Tibial nerve (tissue), 4 donors: ENCODE measurements around the gene CYFIP2. TPM values are rescaled to one million over a fixed set of nuclear protein-coding genes. Genes with fewer than 3 reads are reported as not detected.
"Not testable (repeated sequence)": the region's sequence is repeated elsewhere in the genome, so short reads cannot be mapped to it uniquely, and the experiment has no call there.

Experiments
- DNase-seq, 2 donors: peaks; one replicate each; pipeline ENCODE4 v3.0.0-alpha.2; 2019; ENCODE audit warnings: low spot score in 2 of 2
- H3K27ac ChIP-seq, 4 donors: fragments of 200-600 bp; sonication (generic) in 3 of 4; one replicate each; pipeline ENCODE4 v1.5.1; 2017 to 2019; ENCODE audit warnings: mild to moderate bottlenecking in 1 of 4
- H3K27me3 ChIP-seq, 2 donors: fragments of 200-600 bp; sonication (generic) in 1 of 2; one replicate each; pipeline versions ENCODE4 v1.5.1 to v1.6.0; 2017 to 2019
- H3K36me3 ChIP-seq, 3 donors: fragments of 200-600 bp; sonication (generic); one replicate each; pipeline ENCODE4 v1.5.1; 2018 to 2019
- H3K4me1 ChIP-seq, 4 donors: fragments of 200-600 bp; sonication (generic) in 3 of 4; one replicate each; pipeline ENCODE4 v1.5.1; 2017 to 2019
- H3K4me3 ChIP-seq, 4 donors: fragments of 200-600 bp; sonication (generic) in 3 of 4; one replicate each; pipeline ENCODE4 v1.5.1; 2017 to 2019; ENCODE audit warnings: mild to moderate bottlenecking in 1 of 4, moderate library complexity in 1 of 4
- H3K9me3 ChIP-seq, 4 donors: fragments of 200-600 bp; sonication (generic) in 3 of 4; one replicate each; pipeline ENCODE4 v1.5.1; 2017 to 2019
- EP300 ChIP-seq, 2 donors: sonication (generic); formaldehyde crosslinking; IDR thresholded peaks; one replicate each; pipeline ENCODE4 v1.6.1; 2017; ENCODE audit warnings: antibody characterized with exemption in 2 of 2, mild to moderate bottlenecking in 1 of 2
- POLR2A ChIP-seq, 2 donors: fragments of 450-650 bp; IDR thresholded peaks; one replicate each; pipeline ENCODE4 v1.6.1; 2017; ENCODE audit warnings: antibody characterized with exemption in 2 of 2, mild to moderate bottlenecking in 2 of 2, moderate library complexity in 2 of 2
- WGBS, 2 donors: methylation state at CpG; one replicate each; pipeline ENCODE4 v1.1.5; 2018; 5-methylcytosine and 5-hydroxymethylcytosine counted together
- total RNA-seq, 4 donors: library from RNA; depleted of rRNA; stranded (reverse); fragments of >200 nt; gene quantifications; one replicate each; pipeline ENCODE4 v1.1.0, GENCODE V29; 2016
- TF ChIP-seq, protein P1 (sequence below), 5 experiments: fragments of 200-600 bp in 3 of 5; fragments of 450-650 bp in 2 of 5; sonication (generic) in 3 of 5; IDR thresholded peaks; one replicate each; pipeline ENCODE4 v1.5.1; 2016 to 2019; ENCODE audit warnings: antibody characterized with exemption in 5 of 5, mild to moderate bottlenecking in 3 of 5, moderate library complexity in 2 of 5

Gene CYFIP2
- total RNA-seq, 4 donors from 2014 or later: 14.4 to 27.3 (median 18.0) TPM

DNA sequence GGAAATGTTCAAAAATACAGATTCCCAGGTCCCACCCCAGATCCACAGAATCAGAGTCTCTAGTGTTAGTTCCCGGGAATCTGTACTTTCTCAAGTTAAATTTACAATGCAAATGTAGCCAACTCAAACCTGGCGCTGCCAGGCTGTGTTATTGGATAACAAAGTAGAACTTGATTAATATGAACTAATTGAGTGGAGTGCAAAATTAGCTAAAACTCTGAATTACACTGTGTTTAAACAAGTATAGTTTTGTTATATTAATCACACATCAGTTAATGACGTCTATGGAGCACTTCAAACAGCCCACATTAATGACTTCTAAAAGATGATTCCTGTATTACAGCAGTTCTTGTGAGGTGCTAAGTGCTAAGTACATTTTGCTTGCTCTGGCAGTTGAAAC, 32.4 kb upstream of the CYFIP2 start:
- WGBS, 2 donors: 88 to 91% methylated on average over 3 of the region's 3 CpGs
- no peak for DNase-seq
- no peak for TF ChIP-seq EP300 (IDR thresholded peaks at IDR 0.05)
- TF ChIP-seq, protein P1, sequence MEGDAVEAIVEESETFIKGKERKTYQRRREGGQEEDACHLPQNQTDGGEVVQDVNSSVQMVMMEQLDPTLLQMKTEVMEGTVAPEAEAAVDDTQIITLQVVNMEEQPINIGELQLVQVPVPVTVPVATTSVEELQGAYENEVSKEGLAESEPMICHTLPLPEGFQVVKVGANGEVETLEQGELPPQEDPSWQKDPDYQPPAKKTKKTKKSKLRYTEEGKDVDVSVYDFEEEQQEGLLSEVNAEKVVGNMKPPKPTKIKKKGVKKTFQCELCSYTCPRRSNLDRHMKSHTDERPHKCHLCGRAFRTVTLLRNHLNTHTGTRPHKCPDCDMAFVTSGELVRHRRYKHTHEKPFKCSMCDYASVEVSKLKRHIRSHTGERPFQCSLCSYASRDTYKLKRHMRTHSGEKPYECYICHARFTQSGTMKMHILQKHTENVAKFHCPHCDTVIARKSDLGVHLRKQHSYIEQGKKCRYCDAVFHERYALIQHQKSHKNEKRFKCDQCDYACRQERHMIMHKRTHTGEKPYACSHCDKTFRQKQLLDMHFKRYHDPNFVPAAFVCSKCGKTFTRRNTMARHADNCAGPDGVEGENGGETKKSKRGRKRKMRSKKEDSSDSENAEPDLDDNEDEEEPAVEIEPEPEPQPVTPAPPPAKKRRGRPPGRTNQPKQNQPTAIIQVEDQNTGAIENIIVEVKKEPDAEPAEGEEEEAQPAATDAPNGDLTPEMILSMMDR (IDR thresholded peaks at IDR 0.05): no peak
- no peak for TF ChIP-seq POLR2A (IDR thresholded peaks at IDR 0.05)
- H3K27me3 ChIP-seq: no peaks in the 10 kb centered on the region
- H3K36me3 ChIP-seq: no peaks in the 10 kb centered on the region
- H3K27ac ChIP-seq: no peak overlapping the region
- no peak overlapping the region for H3K4me3 ChIP-seq
- no peaks in the 10 kb centered on the region for H3K4me1 ChIP-seq
- H3K9me3 ChIP-seq: no peaks in the 10 kb centered on the region

DNA sequence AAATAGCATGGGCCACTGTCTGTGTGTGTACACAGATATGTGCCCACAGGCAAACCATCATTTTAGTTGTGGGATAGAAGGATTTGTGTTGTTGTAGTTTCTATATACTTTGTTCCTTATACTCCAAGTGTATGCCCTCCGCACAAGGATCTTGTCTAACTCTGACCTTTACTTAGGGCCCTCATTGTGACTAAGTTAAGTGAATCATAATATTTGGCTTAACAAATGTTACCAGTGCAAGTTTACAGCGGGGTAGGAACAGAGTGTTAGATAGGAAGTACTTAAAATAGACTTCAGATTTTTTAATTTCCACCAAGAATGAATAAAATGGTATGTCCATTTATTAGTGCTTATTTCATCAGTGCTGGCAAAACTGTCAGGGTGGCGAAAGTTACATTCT, 29.5 kb upstream of the CYFIP2 start:
- DNase-seq: no peak
- TF ChIP-seq, protein P1 (IDR thresholded peaks at IDR 0.05): no peak
- no peak for TF ChIP-seq POLR2A (IDR thresholded peaks at IDR 0.05)
- TF ChIP-seq EP300 (IDR thresholded peaks at IDR 0.05): no peak

DNA sequence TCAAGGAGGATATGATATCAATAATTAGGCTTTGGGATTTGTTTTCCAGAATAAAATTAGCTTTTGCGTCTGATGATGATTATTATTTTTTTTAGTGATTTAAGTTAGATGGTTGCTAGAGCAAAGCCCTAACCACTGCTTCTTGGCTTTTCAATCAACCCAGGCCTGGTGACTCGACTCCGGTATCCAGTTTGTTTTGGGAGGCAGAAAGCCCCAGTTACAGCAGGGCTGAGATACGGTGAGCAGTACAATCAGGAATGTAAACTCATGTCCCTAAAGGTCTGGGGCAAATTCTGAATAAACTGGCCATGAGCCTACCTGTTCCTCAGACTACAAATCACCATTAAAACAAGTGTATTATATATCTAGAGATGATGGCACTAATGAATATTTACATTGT, 24.4 kb upstream of the CYFIP2 start:
- no peak for TF ChIP-seq EP300 (IDR thresholded peaks at IDR 0.05)
- TF ChIP-seq, protein P1 (IDR thresholded peaks at IDR 0.05): no peak
- no peak for TF ChIP-seq POLR2A (IDR thresholded peaks at IDR 0.05)
- no peak overlapping the region for H3K27ac ChIP-seq
- H3K27me3 ChIP-seq: no peaks in the 10 kb centered on the region
- no peaks in the 10 kb centered on the region for H3K36me3 ChIP-seq
- WGBS, 2 donors: 73 to 83% methylated on average over 4 of the region's 4 CpGs
- no peaks in the 10 kb centered on the region for H3K9me3 ChIP-seq
- DNase-seq: no peak
- no peak overlapping the region for H3K4me3 ChIP-seq
- no peaks in the 10 kb centered on the region for H3K4me1 ChIP-seq

More for the DNA sequence above, 29.5 kb upstream of the CYFIP2 start:
- no peak overlapping the region for H3K27ac ChIP-seq
- H3K4me1 ChIP-seq: no peaks in the 10 kb centered on the region
- H3K9me3 ChIP-seq: no peaks in the 10 kb centered on the region
- H3K27me3 ChIP-seq: no peaks in the 10 kb centered on the region
- no peak overlapping the region for H3K4me3 ChIP-seq
- 74 to 79% methylated on average over 3 of the region's 3 CpGs for WGBS, 2 donors
- no peaks in the 10 kb centered on the region for H3K36me3 ChIP-seq

DNA sequence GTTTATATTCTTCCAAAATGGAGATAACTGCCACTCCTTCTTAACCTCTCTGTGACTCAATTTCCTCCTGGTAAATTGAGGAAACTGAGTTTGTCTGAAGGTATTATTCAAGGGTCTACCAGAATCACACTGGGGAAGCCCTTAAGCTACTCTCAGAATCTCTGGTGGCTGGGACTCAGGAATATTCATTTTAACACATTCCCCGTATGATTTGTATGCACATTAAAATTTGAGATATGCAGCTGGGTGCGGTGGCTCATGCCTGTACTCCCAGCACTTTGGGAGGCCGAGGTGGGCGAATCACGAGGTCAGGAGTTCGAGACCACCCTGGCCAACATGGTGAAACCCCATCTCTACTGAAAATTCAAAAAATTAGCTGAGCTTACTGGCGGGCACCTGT, 21.2 kb upstream of the CYFIP2 start:
- H3K4me3 ChIP-seq, H3K9me3 ChIP-seq, H3K27me3 ChIP-seq, H3K27ac ChIP-seq, H3K4me1 ChIP-seq, H3K36me3 ChIP-seq, DNase-seq: not testable (repeated sequence)
- 68 to 79% methylated on average over 7 of the region's 7 CpGs for WGBS, 2 donors

DNA sequence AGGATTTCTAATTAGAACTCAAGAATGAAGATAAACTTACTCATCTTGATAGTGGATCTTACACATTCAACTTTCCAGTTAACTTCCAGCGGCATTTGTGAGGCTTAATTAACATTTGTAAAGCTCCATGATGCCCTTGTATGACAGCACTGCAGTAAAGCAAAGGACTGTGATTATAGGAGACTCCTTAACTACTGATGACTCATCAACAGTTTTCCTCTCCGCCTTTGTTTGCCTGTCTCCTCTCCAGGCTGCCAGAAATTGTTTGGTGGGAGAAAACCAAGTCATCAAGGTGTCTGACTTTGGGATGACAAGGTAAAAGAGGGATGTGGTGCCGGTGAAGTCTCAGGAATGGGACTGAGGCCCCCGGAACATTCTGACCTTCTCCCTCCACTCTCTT, 20.4 kb upstream of the CYFIP2 start:
- H3K4me3 ChIP-seq: no peak overlapping the region
- no peaks in the 10 kb centered on the region for H3K4me1 ChIP-seq
- no peak for DNase-seq
- H3K9me3 ChIP-seq: no peaks in the 10 kb centered on the region
- no peak overlapping the region for H3K27ac ChIP-seq
- TF ChIP-seq, protein P1 (IDR thresholded peaks at IDR 0.05): no peak
- no peak for TF ChIP-seq POLR2A (IDR thresholded peaks at IDR 0.05)
- TF ChIP-seq EP300 (IDR thresholded peaks at IDR 0.05): no peak
- no peaks in the 10 kb centered on the region for H3K36me3 ChIP-seq
- WGBS, 2 donors: 63 to 67% methylated on average over 4 of the region's 4 CpGs
- no peaks in the 10 kb centered on the region for H3K27me3 ChIP-seq

DNA sequence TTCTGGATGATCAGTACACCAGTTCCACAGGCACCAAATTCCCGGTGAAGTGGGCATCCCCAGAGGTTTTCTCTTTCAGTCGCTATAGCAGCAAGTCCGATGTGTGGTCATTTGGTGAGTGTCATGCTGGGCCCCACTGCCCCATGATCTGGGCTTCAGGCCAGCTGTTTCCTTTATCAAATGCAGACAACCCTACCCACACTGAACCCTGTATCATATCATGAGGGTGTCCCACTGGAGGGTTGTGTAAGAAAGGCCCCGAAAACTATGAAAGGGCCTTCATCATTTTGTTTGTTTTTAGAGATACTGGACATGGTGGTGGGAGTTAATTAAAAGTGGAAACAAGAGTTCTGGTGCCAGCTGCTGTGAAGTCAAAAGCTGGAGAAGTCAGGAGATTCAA, 20.0 kb upstream of the CYFIP2 start:
- WGBS, 2 donors: 67% methylated on average over 4 of the region's 4 CpGs
- DNase-seq: no peak
- Histone ChIP-seq H3K9me3 (no peaks in the 10 kb centered on the region), H3K4me1 (no peaks in the 10 kb centered on the region), H3K27ac (no peak overlapping the region), H3K36me3 (no peaks in the 10 kb centered on the region), H3K27me3 (no peaks in the 10 kb centered on the region), H3K4me3 (no peak overlapping the region)
- TF ChIP-seq POLR2A (IDR thresholded peaks at IDR 0.05) (no peak), EP300 (IDR thresholded peaks at IDR 0.05) (no peak)
- TF ChIP-seq, protein P1 (IDR thresholded peaks at IDR 0.05): no peak
